GM18867 (cell line): ENCODE results near the gene ARID1B.

Source experiments
- ATAC-seq: cut with Tn5 transposase; IDR thresholded peaks from one replicate; pipeline ENCODE4 v1.9.1; 2021; ENCODE audit warnings: mild to moderate bottlenecking, moderate library complexity; ENCODE audit not compliant: unreplicated experiment

Gene ARID1B

DNA sequence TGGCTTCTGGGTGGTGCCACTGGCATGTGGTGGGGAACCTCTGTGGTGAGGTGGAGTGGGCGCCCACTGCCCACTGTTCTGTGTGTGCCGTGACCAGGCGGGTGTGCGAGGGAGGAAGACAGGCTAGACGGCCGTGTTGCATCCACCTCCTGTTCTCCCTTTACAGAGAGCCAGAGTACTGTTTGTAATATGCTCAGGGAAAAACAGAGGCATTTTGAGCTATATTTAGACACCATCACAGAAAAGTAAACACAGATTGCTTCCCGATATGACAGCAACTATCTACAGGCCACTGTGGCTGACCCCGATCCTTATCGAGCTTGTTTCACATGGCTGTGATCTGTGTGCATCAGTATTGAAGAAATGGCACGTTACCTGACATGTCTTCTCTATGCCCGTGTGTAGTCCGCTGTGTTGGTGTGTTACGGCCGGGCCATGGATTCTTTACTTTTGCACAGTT is 45.6 kb downstream of the ARID1B start:
- no peak for ATAC-seq

DNA sequence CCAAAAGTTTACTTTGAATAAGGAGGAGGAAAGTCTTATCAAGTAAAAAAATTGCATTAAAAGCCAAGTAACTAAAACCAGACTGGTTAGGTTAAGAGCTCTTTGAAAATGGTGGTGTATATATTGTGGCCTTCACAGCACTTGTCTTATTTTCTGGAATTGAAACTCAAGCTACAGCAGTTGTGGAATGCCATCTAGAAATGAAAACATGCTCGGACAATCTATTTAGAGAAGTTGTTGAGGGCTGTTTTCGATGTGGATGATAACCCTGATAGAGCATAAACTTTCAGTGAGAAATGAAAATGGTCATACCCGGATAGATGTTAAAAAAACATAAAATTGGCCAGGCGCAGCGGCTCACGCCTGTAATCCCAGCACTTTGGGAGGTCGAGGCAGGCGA is 47.0 kb downstream of the ARID1B start:
- no peak for ATAC-seq

DNA sequence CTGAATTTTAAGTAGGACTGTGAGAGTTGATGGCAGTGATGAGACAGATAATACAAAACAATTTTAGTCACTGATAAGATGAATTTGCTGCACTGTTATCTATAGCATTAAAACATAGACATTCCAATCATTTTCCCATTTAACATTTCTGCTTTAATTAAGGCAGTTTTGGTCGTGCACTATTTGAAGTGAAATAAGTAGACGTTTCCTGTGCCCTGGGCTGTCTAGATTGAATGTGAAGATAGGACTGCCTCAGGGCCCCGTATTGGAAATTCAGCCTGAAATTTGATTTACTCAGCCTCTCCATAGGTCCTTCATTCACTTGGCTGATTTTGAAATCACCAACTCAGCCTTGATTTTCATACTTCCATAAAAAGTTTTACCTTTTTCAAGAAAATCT is 48.3 kb downstream of the ARID1B start:
- ATAC-seq = no peak

DNA sequence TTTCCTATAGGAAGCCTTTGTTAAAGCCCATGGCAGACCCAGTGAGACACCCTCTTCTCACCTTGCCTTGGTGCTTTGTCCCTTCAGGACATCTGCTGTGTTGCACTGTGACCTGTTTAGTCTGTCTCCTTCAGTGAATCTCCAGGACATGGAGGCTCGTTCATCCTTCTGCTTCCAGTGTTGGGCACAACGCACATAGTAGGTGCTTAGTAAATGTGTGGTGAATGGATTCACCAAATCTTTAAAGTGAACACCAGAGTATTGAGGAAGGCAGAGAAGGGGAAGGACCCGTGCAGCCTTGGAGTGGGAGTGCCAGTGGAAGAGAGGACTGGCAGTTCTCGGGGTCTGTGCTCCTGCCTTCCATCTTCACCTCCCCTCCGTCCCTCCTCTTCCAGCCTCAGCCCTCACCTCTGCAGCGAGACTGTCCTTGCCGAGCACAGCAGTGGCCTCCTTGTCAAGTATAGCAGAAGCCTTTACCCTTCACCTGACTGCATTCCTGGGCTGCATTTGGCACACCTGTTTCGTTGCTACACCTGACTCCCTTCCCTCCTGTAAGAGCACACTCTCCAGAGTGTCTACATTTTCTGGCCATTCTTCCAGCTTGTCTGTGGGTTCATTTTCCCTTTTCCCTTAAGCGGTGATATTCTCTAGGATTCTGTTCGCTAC is 49.2 kb downstream of the ARID1B start:
- ATAC-seq = no peak

DNA sequence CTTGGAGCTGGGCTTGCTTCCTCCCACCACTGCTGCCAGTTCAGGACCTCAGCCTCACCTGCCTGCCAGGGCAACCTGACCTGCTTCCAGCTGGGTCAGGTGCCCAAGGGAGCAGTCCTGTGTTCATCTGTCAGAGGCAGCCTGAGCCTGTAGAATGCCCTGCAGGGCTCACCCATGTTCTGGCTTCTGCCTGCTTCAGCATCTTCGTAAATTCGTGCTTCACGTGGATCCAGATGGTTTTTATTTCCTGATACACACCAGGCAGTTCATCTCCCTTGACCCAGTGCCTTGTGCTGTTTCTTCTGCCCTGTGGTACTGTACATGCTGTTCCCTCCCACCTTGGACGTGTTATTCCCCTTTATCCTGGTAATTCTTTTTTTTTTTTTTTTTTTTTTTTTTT is 50.2 kb downstream of the ARID1B start:
- ATAC-seq = no peak

DNA sequence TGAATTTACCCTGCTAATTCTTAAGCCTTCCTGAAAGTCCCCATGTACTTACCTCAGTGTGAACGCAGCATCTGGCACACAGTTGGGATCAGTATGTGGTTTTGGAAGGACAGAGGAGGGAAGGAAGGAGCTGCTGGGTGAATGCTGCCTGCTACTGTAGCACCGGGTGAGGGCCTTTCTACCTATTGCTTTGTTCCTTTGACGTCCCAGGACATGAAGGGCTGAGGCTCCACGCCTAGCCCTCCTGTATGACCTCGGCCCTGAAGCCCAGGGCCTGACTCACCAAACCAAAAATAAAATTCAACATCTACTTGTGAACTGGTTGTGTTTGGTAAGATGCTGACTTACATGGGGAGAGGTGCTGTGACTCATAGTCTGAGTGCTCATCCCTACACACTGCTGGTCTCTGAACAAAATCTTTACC is 51.1 kb downstream of the ARID1B start:
- no peak for ATAC-seq

DNA sequence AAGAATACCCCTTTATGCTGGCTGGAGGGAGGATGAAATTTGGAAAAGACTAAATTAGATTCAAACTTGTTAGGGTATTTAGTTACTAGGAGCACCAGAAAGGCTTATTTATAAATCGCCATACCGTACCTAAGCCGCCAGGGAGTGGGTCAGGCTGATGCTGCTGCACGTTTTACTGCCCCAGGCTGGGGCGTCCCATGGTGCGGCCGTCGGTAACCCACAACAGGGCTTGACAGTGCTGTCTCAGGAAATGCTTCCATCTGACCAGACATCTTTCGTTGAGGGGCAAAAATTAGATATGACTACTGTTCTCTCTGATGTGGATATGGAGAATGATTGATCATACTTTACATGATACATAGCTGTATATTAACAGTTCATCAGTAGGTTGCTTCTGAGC is 52.9 kb downstream of the ARID1B start:
- ATAC-seq = no peak

DNA sequence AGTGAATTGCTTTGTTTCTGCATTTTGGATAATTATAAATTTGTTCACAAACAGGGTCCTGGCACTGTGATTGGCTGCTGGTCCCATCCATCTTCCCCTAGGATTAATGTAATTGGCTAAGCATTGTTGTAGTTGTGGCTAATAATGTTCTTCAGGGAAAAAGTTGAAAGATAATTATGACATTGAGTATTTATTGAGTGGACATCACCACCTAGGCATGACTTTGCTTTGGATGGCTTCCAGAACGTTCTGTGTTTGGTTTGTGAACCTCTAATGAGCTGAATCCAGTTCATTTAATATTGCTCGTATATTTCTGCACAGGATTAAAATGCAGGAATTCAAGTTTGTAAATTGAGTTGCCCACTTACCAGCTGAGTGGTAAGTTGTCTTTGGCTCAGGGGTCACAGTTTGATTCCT is 55.1 kb downstream of the ARID1B start:
- ATAC-seq = no peak

DNA sequence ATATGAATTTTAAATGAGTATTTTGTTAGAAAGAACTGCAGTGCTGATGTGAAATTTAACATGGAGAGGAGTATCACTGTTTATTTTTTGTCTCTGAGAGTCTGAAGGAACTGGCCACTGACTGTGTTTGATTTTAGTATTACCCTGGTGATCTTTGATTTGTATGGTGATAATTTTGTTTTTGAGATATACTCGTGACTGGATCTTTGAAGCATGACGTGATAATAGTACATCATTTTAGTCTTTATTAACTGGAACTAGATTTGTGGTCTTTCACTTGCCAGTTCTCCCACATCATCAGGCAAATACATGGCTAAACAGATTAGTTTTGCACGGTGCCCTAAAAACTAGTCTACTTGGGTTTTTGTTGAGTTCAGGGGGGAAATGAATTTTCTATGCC is 55.5 kb downstream of the ARID1B start:
- no peak for ATAC-seq

DNA sequence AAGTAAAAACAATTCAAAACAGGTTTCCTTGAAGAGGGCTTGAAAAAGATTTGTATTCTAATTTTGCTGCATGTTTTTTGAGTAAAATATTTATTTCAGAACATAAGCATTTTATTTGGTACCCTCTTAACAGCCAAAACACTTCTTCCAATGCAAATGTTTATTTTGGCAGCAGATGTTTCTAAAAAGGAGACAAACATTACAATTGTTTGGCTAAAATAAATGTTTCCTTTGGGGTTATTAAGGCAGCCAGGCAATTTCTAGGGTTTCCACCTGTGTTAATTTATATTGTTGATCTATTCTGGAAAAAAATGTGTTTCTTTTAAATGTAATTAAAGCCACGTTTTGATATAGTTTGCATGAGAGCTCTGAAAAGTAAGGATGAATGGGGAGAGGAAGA is 56.6 kb downstream of the ARID1B start:
- ATAC-seq = no peak

DNA sequence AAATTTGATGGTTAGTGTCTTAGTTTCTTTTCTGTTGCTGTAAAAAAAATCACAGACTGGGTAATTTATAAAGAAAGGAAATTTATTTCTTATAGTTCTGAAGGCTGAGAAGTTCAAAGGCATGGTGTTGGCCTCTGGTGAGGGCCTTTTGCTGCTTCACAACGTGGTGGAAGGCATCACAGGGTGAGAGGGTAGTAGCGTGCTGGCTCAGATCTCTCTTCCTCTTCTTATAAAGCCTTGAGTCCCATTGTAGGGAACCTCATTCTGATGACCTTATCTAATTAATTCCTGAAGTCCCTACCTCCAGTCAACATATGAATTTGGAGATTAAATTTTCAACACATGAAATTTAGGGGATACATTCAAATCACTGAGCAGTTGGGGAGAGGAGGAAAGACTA is 62.0 kb downstream of the ARID1B start:
- ATAC-seq = no peak

DNA sequence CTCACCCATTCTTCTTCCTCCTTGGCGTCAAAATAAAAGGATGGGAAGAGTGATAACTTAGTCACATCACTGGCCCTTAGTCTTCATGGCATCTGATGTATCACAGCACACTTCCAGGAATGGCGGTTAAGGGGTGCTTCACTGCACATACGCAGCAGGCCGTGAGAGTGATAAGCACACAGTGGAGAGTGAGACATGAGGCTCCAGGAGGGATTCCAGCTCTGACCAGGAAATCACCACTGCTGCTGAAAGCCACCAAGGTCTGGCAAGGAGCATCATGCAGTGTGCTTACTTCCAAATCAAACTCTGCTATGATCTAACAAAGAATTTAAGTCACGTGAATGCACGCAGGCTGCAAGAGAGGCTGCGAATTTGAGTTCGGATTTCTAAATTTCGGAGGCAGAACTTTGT is 62.4 kb downstream of the ARID1B start:
- ATAC-seq = no peak

DNA sequence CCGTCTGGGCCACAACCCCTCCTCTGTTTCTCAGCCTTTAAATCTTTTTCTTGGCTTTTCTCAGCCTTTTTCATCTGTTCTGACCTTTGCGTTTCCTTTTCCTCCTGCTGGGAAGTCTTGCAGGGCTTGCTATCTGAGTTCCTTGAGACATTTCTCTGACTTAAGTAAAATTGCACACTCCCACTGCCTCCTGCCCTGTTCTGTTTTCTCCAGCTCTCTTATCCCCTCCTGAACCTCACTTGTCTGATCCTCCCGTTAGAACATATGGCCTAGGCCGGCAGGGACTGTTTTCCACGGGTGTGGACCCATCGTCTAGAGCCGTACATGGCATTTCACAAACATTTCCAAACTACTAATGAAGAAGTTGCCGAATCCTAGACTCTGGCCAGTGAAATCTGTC is 63.0 kb downstream of the ARID1B start:
- ATAC-seq = no peak

DNA sequence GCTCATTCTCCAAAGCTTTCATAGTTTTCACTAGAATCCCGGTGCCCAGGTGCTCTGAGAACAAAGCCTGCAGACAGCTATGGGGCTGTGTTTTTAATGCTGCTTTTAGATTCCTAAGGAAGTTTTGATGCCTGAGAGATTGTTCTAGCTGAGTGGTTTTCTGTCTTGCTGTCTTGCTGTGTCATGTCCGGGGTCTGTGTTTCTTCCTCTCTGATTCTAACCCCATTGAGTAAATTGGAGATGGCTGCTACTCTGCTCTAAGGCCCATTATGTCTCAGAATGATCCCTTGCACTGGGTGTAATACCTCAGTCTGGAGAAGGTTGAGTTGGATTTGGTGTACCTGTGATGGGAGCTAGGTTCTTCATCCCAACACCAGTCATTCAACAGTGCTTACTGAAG is 63.4 kb downstream of the ARID1B start:
- no peak for ATAC-seq

DNA sequence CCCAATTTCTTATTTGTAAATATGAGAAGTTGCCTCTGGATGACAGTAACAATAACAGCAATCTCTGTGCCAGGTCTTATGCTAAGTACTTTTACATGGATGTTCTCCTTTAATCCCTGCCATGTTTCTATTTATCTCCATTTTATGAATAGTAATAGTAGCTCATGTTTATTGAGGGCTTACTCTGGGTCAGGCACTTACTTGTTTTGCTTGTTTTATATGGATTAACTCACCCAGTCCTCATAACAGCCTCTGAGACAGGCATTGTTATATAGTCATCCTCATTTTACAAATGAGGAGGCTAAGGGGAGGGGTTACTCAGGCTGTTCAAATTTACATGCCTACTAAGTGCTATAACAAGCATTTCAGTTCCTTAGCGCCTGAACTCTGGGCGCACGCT is 64.3 kb downstream of the ARID1B start:
- no peak for ATAC-seq

DNA sequence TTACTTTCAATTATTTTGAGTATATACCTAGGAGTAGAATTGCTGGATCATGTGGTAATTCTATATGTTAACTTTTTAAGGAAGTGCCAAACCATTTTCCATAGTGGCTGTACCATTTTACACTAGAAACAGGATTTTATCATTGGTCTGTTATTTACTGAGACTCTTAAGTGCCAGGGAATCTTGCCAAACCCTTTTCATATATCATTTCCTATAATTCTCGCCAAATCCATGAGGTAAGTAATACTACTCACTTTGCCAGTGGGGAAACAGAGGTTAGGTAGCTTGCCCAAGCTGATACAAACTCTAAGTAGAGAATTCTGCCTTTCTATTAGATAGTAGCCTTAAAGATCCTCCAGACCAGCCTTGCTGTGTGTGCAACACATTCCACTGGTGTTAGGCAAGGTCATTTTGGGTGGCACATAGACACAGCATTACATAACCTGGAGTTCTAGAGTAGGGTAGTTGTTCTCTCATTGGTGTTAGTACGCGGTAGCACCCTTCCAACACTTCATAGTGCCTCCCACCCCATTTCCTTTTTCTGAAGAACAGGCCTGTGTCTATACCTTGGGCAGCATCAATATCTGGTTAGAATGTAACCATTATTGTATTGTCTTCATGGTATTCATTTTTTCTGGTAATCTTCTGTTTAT is 65.5 kb downstream of the ARID1B start:
- no peak for ATAC-seq

DNA sequence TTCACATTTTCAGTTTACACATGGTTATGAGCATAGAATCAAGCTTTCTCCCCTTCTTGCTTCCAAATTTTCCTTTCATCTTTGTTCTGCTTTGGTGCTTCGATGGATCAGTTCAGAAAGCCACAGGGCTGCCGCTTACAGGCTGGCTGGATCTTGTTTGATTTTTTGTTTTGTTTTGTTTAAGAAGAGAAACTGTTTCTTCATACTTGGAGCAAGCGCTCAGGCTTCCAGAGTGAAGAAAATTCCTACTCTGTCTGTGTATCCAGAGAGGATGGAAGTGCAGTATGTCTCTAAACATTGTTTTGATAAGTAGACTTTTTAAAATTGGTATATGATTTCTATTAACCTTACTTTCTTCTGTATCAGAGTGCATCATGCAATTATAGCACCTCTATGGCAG is 66.9 kb downstream of the ARID1B start:
- no peak for ATAC-seq

DNA sequence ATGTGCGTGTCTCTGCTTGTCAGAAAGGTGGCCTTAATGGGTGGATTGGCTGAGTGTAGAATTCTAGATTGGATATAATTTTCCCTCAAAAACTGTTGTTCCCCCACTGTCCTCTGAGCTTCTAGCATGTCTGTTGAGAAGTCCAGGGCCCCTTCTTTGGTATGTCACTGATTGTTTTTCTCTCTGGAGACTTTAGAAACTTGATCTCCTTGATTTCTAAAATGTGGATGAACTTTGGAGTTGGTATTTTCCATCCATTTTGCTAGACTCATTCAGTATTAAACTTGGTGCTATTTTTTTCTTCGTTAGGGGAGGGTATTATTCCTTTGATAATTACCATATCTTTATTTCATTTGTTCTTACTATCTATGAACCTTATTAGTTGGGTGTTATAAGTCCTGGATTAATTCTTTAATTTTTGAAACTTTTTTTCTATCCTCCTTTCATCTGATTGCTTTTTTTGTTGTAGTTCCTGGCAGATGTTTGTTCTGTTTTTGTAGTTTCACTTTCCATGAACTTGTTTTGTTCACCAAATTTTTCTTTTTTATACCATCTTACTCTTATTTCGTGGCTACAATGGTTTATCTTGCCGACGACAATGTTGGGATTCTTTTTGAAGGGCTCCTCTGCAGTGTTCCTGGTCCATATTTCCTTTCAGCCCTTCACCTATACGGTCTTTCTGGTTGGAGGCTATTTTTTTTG is 68.4 kb downstream of the ARID1B start:
- no peak for ATAC-seq

DNA sequence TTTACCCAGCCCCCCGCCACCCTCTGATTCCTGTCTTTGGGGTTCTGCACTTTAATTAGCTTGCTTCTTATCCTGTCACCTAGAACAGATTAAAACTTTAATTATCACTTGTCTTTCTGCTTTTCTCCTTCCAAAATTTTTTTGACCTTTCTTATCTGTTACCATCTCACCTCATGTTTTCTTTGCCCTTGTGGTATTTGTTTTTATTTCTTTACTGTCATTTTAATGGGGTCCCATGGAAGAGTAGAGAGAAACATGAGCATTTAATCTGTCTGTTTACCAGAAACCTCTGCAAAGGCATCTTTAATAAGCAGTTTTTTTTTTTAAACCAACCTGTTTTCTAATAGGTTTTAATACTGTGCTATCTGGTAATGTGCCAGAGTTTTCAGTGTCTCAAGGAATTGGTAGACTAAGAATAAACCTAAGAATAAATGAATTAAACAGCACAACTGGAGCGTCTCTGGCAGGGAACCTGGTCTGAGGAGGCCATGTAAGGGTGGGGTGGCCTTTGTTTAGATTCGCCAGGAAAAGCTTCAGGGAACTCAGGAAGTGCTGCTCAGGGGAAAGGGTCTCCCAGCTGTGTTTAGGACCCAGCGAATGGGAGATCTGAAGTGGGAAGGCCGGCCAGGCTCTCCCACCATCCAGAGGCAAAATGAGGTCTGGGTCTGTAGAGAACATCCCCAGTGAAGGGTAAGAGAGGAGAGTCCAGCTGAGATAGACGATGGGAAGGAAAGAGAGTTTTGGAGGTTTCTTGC is 69.8 kb downstream of the ARID1B start:
- ATAC-seq = no peak

DNA sequence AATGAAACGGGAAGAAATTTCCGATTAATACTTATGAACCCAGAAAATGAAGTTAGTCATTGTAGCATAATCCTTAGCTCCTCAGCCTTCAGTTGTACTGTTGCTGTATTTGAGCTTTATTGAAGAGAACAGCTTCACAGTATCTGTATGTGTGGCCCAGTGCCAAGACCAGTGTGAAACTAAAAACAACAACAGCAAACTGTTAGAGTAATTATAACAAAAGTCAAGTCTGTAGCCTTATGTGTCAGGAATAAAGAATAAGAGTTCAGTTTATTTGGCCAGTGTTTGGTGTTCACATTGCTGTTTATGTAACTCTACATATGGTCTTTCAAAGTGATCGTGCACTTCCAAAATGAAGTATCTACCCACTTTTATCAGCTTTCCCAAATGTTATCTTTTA is 70.9 kb downstream of the ARID1B start:
- no peak for ATAC-seq

DNA sequence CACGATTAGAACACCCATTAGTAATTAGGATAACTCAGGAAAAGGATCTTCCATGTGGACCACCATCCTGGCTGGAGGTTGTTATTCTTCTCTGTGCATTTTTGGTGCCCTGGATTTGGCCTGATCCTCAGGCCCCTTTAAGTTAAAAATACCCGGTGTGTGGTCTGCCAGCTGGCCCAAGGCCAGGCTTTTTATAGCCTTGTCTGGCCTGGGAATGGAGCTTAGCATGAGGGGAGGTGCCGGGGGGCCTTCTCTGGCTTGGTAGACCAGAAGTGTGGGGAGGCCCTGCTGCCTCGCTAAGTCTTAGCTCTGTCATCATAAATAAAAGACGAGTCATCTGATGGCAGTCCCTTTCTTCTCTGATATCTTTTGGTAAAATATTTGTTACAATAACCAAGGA is 71.4 kb downstream of the ARID1B start:
- ATAC-seq = no peak

DNA sequence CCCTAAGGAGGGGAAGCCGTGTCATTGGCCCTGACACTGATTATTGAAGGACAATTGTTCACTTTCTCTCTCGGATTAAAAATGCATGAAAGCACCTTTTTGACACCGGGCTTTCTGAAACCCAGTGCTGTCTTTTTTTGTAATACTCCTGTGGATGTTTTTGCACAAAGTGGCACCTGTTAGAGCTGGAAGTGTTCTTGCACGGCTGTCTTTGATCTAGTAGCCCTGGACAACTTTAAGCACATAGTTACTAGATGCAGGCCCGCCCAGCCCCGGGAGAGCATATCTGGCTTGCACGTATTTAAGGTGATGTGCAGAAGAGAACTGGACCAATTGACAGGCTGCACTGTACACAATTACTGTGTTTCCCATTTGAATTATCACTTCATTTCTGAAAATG is 72.6 kb downstream of the ARID1B start:
- ATAC-seq = no peak
